ENCODE data around the gene TEX2.

- TF ChIP-seq CTCF (IDR thresholded peaks at IDR 0.05) (no peak), POLR2A (IDR thresholded peaks at IDR 0.05) (no peak), EP300 (IDR thresholded peaks at IDR 0.05) (no peak)
Measured at GRCh38 chr17:64153565-64154312, 109.3 kb downstream of the TEX2 start.
